ENCODE results near the gene CRTC1. TPM values are rescaled to one million over a fixed set of nuclear protein-coding genes. Genes with fewer than 3 reads are reported as not detected.

CRTC1 gene
- total and polyA plus RNA-seq, 3 donors from 2014 or later = 15.6 to 32.1 (median 28.1) TPM

DNA sequence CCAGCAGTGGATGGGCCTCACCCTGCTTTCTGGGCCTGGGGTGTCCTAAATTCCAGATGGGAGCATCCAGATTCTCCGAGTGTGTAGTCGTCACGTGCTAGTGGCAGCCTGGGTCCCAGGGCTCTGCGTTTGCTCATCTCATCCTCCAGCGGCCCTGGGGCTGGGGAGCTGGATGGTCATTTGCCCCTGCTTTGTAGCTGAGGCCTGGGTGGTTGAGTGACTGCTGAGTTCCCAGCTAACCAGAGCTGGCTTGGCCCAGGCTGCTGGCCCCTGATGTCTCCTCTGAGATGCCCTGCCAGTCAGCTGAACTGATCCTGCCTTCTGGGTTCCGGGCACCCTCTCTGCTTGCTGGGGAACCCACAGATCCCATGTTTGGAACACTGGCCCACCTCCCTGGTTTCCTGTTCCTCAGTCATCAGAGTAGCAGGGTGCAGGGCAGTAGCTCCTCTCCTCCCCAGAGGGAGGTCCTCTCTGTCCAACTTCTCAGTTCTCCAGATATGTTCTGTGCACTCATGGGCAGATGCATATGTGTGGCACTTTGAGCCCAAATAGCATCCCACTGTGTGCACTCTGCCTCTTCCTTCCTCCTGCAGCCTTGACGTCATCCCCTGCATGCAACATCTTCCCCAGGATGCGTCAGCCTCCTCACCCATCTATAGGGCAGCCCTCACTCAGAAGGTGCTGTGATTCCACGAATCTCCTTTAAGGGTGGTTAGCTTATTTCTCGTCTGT lies 22.4 kb upstream of the CRTC1 start:
- intact Hi-C loops (cut with DNase I; ENCODE audit: low total_unique reads) = no loop called here
- H3K4me3 ChIP-seq = no peak overlapping the region
- no peaks in the 10 kb centered on the region for H3K9me3 ChIP-seq
- WGBS, 2 donors = 91 to 94% methylated on average over 5 to 10 of the region's 10 CpGs
- H3K27ac ChIP-seq = peak overlapping the region in 1 of 2 donors; percentile 26
- DNase-seq = no peak
- H3K36me3 ChIP-seq (ENCODE audit: low read depth, missing control alignments) = no peaks in the 10 kb centered on the region
- no peaks in the 10 kb centered on the region for H3K27me3 ChIP-seq
- peaks cover 44% of the 10 kb centered on the region for H3K4me1 ChIP-seq
- TF ChIP-seq POLR2A (IDR thresholded peaks at IDR 0.05) = no peak
- TF ChIP-seq, protein P1, sequence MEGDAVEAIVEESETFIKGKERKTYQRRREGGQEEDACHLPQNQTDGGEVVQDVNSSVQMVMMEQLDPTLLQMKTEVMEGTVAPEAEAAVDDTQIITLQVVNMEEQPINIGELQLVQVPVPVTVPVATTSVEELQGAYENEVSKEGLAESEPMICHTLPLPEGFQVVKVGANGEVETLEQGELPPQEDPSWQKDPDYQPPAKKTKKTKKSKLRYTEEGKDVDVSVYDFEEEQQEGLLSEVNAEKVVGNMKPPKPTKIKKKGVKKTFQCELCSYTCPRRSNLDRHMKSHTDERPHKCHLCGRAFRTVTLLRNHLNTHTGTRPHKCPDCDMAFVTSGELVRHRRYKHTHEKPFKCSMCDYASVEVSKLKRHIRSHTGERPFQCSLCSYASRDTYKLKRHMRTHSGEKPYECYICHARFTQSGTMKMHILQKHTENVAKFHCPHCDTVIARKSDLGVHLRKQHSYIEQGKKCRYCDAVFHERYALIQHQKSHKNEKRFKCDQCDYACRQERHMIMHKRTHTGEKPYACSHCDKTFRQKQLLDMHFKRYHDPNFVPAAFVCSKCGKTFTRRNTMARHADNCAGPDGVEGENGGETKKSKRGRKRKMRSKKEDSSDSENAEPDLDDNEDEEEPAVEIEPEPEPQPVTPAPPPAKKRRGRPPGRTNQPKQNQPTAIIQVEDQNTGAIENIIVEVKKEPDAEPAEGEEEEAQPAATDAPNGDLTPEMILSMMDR (IDR thresholded peaks at IDR 0.05) = no peak

DNA sequence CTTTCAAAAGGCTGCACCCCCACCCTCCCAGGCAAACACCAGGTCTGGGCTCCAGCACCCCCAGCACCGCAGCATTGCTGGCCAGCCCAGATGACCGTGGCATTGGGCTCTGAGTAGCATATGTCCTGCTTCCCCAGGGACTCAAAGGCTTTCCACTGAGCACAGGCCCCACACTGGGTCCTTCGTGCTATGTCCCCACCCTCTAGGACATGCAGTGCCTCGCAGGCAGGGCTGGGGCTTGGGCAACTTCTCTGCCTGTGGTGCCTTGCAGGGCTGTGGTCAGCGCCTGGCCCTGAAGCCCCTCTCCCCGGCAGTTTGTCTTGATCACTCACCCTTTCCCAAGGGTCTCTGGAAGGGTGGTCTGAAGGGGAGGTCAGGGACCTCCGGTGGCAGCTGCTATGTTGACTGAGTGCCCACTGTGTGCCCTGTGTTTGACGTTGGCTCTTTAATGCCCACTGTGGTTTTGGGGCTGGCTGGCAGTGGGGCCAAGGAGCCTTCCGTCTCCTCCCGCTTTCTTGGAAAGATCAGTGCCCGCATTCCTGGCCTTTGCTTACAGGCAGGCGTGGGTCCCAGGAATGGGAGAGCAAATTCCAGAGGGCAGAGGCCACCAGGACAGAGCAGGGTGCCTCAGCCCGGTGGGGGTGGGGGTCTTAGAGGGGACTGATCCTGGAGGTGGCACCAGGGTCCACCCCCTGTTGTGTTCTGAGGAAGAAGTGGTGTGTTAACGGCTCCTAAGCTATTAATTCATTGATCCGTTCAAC lies 20.3 kb upstream of the CRTC1 start:
- no peak for DNase-seq
- Histone ChIP-seq H3K4me3 (no peak overlapping the region), H3K27me3 (no peaks in the 10 kb centered on the region), H3K9me3 (no peaks in the 10 kb centered on the region), H3K4me1 (peaks cover 23% of the 10 kb centered on the region), H3K36me3 (ENCODE audit: low read depth, missing control alignments) (no peaks in the 10 kb centered on the region), H3K27ac (no peak overlapping the region)
- TF ChIP-seq POLR2A (IDR thresholded peaks at IDR 0.05) = no peak
- TF ChIP-seq, protein P1 (IDR thresholded peaks at IDR 0.05) = no peak
- intact Hi-C loops (cut with DNase I; ENCODE audit: low total_unique reads) = no loop called here
- WGBS, 2 donors = 69 to 80% methylated on average over 11 to 15 of the region's 15 CpGs

DNA sequence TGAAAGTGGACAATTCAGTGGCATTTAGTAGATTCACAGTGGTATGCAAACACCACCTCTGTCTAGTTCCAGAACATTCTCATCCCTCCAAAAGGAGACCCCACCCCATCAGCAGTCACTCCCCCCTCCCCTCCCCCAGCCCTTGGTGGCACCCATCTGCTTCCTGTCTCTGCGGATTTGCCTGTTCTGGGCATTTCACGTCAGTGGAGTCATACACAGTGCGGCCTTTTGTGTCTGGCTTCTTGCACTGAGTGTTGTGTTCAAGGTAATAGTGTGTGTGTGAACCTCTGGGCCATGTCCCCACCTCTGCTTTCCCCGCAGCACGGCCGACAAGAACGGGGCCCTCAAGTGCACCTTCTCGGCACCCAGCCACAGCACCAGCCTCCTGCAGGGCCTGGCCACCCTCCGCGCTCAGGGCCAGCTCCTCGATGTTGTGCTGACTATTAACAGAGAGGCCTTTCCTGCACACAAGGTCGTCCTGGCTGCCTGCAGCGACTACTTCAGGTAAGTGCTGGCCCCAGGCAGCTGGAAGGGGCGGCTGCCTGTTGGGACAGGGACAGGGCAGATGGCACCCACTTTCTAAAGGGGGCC lies 19.4 kb upstream of the CRTC1 start:
- intact Hi-C loops (cut with DNase I; ENCODE audit: low total_unique reads) = no loop called here
- TF ChIP-seq, protein P1 (IDR thresholded peaks at IDR 0.05) = no peak
- TF ChIP-seq POLR2A (IDR thresholded peaks at IDR 0.05) = no peak
- no peak for DNase-seq
- 83 to 98% methylated on average over 4 to 14 of the region's 14 CpGs for WGBS, 2 donors
- Histone ChIP-seq H3K4me1 (peaks cover 14% of the 10 kb centered on the region), H3K4me3 (no peak overlapping the region), H3K27me3 (no peaks in the 10 kb centered on the region), H3K27ac (no peak overlapping the region), H3K36me3 (ENCODE audit: low read depth, missing control alignments) (no peaks in the 10 kb centered on the region), H3K9me3 (no peaks in the 10 kb centered on the region)

DNA sequence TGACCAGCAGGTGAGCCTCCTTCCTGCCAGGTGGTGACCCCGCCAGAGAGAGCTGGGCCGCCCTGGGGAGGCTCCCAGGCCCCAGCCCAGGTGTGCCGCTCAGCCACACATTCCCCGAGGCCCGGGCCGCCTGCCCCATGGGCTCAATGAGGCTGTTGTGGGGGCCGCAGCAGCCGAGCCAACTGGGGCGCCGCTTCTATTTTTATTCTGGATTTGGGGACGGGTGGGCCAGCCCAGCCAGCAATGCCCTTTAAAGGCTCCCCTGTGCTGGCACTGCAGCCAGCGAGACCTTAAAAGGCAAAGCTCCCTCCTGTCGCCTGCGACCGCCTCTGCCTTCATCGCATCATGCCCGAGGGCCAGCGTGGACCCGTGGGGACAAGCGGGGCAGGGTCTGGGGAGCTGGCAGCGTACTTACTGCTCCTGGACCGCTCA lies 17.7 kb upstream of the CRTC1 start:
- WGBS, 2 donors = 90 to 100% methylated on average over 1 to 20 of the region's 22 CpGs
- no peak for TF ChIP-seq POLR2A (IDR thresholded peaks at IDR 0.05)
- TF ChIP-seq, protein P1 (IDR thresholded peaks at IDR 0.05) = no peak
- Histone ChIP-seq H3K27ac (no peak overlapping the region), H3K36me3 (ENCODE audit: low read depth, missing control alignments) (no peaks in the 10 kb centered on the region), H3K4me3 (no peak overlapping the region), H3K9me3 (no peaks in the 10 kb centered on the region), H3K27me3 (no peaks in the 10 kb centered on the region), H3K4me1 (no peaks in the 10 kb centered on the region)
- DNase-seq = no peak
- intact Hi-C loops (cut with DNase I; ENCODE audit: low total_unique reads) = no loop called here
